HG03354 (cell line): Measurements from ENCODE around the gene C14orf93.

Source experiments
- ATAC-seq: cut with Tn5 transposase; IDR thresholded peaks from one replicate; pipeline ENCODE4 v1.9.1; 2021; ENCODE audit warnings: mild to moderate bottlenecking; ENCODE audit not compliant: unreplicated experiment, poor library complexity, severe bottlenecking

The C14orf93 gene

GRCh38 chr14:23047034-23047634 lies 37.2 kb upstream of the C14orf93 start:
- ATAC-seq: no peak

- no peak for ATAC-seq
Measured at GRCh38 chr14:23045419-23046357, 35.7 kb upstream of the C14orf93 start.

- ATAC-seq: no peak
Measured at GRCh38 chr14:23044840-23045239, 34.9 kb upstream of the C14orf93 start.

- ATAC-seq: no peak
Measured at GRCh38 chr14:23043754-23044153, 33.8 kb upstream of the C14orf93 start.

DNA sequence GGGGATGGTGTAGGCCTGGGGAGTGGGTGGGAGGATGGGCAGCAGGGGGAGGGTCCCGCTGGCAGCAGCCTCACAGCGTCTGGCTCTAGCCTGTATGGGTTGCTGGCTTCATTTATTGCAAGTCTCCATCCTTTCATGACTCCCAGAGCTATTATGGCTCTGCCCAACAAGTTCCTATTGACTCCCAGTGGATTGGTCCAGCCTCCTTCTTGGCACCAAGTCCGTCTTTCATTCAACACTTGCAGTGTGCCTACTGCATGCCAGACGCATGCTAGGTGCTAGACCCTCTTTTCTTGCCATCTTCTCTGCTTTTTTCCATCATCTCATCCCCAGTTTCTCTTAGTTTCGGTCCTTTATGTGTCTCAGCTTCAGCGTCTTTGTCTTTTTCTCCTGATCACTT lies 33.2 kb upstream of the C14orf93 start:
- no peak for ATAC-seq

- ATAC-seq: no peak
Measured at GRCh38 chr14:23042162-23042965, 32.4 kb upstream of the C14orf93 start, which contains the start of gene PSMB11. Gene PSMB11 (plus strand): TSS chr14:23042212. CDS start chr14:23042226, 14 bp downstream.

- ATAC-seq: no peak
Measured at GRCh38 chr14:23041729-23042128, 31.8 kb upstream of the C14orf93 start.

- ATAC-seq: no peak
Measured at GRCh38 chr14:23040100-23040499, 30.2 kb upstream of the C14orf93 start.

DNA sequence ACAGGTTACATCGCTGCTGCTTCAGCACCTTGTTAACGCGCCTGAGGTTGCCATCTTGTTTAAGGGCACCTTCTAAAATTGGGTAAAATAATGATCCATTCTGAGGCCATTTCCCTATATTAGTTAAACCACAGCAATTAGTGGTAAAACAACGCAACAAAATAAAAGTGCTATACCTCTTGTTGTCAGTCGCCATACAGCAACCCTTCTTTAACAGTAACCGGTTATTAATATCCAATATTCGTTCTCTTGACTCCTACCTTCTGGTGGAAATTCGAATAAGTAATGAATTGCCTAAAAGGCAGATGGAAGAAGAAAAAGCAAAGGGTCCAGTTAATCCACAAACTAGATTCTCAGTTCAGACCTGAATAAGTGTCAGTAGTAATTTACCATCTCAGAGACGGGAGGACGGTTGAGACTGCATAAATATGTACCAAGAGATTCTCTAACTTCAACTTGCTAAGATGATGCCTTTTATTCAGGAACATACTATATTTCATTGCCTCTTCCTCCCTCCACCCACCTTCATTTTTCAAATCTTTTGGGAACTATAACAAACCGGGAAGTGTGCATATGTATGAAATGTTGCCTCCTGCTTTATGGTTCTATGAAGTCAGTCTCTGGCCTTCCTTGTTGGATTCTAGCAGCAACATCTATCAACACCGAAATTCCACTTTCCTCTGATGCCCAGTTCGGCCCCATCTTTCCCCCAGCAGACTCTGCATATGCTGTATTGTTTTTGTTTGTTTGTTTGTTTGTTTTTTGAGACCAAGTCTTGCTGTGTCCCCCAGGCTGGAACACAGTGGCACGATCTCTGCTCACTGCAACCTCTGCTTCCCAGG lies 25.6 kb upstream of the C14orf93 start:
- no peak for ATAC-seq

DNA sequence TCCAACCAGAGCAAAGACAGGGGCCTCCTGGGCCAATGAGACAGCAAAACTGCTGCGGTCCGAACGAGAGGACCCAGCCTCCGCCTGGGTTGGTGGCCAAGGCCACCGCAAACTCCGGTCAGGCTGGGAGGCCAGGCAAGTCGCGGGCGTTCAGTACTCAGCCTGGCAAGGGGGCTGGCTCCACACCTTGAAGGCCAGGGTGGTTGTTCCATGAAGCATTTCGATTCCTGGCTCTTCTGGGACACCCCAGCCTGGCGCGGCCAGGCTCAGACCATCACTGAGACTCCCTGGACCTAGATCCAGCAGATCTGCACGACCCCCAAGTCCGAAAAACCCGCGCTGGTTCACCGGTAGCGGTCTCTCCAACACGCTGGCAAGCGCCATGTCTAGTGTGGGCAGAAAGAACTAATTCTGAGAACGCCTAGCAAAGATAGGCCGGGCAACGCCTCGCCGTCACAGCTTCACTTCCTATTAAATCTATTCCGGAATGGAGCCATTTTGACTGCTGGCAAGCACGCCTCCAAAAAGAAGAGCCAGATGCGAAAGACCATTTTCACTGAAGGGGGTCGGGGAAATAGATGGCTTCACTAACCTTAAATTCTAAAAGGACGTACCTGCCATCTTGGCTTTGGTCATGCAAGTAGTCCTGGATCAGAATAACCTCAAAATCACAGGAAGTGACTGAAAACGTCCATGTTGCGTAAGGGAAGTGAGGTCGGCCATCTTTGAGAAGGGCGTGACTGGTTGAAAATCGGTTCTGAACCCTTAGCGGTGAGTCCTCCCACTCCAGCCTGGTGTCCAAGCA lies 24.8 kb upstream of the C14orf93 start, which contains the start of gene PSMB5:
PSMB5 (minus strand) TSS at position 403 of the 805 bp plus-strand sequence; CDS start at position 384, 19 bp downstream.
- ATAC-seq: peak; percentile 97

DNA sequence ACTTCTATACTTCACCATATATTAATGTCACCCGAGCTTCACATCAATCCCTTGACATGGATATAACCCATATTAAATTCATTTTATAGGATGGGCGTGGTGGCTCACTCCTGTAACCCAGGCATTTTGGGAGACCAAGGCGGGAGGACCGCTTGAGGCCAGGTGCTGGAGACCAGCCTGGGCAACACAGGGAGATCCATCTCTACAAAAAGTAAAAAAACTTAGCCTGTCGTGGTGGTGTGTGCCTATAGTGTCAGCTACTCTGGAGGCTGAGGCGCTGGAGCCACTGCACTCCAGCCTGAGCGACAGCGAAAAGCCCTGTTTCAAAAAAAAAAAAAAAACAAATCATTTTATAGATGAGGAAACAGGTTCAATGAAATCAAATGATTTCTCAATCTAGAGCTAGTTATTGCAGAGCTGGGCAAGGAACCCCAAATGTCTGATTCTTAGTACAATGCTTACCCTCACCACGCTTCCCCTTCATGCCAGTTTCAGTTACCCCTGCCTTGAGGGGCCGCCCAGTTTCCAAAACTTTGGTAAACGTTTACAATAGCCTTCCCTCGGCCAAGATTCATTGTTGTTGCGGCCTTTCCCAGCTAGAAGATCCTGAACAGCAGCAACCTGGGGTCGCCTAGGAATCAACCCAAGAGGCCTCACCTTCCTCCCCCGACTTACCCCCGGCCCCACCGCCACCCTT lies 24.0 kb upstream of the C14orf93 start:
- no peak for ATAC-seq

DNA sequence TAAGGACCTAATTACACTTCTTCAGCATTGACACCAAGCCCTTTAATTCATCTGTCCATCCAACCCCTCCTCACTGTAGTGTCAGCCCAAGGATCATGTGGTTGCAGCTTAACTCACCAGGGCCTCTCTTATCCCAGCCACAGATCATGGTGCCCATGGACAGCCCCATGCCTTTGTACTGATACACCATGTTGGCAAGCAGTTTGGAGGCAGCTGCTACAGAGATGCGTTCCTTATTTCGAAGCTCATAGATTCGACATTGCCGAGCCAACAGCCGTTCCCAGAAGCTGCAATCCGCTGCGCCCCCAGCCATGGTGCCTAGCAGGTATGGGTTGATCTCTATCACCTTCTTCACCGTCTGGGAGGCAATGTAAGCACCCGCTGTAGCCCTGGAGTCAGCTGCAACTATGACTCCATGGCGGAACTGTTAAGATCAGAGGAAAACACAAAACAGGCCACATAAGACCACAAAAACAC lies 23.3 kb upstream of the C14orf93 start:
- ATAC-seq: no peak

GRCh38 chr14:23030936-23031335 lies 21.0 kb upstream of the C14orf93 start:
- ATAC-seq: no peak

- no peak for ATAC-seq
Measured at GRCh38 chr14:23028799-23029198, 18.9 kb upstream of the C14orf93 start.

GRCh38 chr14:23025151-23025814 lies 15.3 kb upstream of the C14orf93 start:
- ATAC-seq: no peak

DNA sequence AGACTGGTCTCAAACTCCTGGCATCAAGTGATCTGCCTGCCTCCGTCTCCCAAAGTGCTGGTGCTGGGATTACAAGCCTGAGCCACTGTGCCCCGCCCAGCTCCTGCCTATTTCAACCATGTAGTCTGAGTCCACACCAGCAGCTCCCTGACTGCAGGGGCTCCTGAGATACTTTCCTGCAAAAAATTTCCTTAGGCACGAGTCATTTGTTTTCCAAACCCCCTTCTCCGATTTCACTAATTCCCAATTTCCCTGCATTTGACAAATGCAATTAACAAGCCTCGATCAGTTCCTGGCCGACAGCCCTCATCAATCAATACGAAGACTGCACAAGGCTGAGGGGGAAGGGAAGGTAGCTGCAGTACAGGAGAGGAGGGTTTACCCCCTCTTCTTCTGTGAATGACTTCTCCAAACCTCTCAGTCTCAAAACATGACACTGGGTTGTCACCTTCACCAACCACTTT lies 14.7 kb upstream of the C14orf93 start:
- no peak for ATAC-seq

- no peak for ATAC-seq
Measured at GRCh38 chr14:23023795-23024152, 13.8 kb upstream of the C14orf93 start.
